Activated naive CD4-positive, alpha-beta T cell (primary cell): ENCODE results near the gene CADM2.
"Not testable (repeated sequence)": the region's sequence is repeated elsewhere in the genome, so short reads cannot be mapped to it uniquely, and the experiment has no call there.

Experiments
- DNase-seq, 4 experiments: peaks; one replicate each; lab custom pipeline; 2025; lab: John Stamatoyannopoulos, UW

CADM2 gene

DNA sequence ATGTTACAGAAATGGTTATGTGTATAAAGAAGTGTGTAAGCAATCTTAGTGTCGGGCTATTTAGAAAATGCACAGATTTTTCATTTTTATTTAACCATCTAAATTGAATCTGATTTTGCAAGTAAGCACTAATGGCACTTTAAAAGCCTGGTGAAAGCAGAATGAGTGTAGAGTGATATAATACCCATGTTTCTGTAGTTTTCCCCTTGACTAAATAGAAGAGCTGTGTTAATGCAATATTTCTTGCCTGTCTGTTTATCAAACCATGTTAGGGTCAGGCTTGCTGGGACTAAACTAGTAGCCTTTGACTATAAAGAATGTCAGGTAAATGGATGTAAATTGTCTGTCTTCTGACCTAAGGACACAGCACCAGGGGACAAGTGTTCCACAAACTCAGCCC is 714.0 kb downstream of the CADM2 start:
- no peak for DNase-seq

DNA sequence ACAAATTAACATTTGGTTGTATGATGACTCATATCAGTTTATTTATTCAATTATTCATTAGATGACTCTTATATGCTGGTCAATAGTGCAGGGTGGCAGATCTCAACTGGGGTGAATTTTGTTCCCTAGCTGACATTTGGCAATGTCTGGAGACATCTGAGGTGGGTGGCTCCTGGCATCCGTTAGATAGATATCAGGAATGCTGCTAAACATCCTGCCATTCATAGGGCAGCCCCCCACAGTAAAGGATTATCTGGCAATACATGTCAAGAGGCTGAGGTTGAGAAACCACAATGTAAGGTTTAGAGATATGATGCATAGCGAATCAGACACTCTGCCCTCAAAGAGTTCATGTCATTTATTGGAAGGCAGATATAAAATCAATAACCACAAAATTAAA is 719.9 kb downstream of the CADM2 start:
- no peak for DNase-seq

DNA sequence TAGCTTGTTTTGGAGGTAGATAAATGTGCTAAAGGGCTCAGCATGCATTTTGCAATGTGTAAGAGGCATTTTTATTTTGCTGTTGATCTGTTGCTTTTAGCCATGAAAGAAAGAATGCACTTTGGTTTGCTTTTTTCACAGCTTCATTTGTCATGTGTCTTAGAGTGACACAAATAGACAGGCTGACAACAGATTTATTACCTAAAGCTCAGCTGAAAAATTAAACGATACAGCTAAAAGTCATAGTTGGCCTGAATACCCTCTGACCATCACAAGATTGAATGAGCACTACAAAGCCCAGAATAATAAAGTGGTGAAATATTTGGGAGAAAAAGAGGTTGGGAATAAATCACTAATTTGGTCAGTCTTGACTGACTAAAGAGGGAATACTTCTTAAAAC is 723.1 kb downstream of the CADM2 start:
- no peak for DNase-seq

DNA sequence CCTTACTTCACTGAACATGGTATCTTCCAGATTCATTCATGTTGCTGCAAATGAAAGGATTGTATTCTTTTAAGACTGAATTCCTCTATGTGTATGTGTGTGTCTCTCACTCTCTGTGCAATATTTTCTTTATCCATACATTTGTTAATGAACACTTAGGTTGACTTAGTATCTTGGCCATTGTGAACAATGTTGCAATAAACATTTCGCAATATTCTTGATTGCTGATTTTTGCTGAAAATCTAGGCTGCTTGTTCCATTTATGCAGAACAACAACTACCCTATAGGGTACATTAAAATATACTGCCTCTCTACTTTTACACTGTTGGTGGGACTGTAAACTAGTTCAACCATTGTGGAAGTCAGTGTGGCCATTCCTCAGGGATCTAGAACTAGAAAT is 732.4 kb downstream of the CADM2 start:
- DNase-seq: no peak

DNA sequence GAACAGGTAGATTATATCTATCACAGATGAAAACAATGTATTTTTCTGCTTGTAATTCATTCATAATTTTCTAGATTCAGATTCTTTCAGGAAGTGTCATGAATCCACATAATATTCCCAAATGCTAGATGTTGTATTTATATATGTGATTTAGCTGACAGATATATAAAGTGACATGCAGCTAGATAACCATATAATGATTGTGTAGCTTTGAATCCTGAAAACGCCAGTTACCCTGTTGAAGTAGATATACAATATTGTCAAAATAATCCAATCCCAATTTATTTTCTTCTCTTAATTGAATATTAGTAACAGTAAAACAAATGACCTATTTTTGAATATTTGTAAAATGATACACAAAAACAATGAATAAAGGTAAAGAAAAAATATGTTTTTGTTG is 738.4 kb downstream of the CADM2 start:
- DNase-seq: no peak

DNA sequence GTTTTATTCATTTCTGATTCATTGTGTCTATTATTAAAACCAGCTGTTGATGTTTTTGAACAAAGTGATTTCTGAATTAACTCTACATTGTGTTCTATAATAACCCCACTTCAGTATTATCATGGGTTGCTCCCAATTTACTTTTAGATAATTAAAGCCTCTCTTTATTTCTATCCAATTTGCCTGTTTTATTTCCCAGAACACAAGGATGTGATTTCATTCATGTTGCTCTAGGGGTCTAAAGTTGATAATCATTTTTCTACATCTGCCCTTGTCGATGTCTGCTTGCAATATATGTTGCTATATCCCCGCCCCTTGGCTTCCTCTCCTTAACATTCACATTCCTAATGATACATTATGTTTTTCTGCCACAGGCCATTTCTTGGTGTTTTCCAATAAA is 747.3 kb downstream of the CADM2 start:
- DNase-seq: no peak

DNA sequence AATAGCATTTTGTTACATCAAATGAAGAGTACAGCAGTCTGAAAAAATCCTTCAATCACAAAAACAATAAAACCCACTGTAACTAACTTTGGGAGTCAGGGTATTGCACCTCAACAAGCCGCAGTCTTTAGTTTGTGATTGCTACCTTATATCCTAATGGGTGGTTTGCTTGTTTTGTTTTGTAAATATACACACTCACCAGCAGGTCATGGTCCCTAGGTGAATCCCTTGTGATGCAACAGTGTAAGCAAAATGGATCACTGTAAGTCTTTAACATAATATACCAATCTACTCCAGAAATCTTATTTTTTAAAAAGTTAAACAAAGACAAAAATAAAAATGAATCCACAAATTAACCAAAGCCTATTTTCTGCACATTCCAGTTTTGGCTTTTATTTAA is 749.5 kb downstream of the CADM2 start:
- DNase-seq: not testable (repeated sequence)

DNA sequence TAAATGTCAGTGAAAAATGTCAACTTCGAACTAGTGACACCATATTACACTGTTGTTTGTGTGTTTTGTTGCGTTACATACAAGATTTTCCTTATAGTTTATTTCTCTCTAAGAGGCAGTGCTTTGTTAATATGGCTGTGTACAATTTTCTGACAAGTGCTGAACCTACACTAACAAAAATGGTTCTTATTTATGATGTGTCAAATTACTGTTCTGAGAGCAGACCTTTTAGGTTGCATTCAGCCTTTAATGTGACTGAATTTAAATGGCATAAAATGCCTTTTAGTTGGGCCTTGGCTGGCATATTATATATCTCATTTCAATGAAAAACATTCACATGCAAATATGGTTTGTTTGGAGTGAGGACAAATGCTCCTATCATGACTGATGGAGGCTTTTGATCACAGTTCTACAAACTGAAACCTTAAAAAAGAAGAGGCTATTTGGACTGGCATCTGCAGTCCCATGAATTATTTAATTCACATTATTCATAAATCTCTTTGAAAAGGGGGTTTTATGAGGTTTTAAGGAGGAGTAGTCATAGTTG is 750.6 kb downstream of the CADM2 start:
- DNase-seq: no peak

DNA sequence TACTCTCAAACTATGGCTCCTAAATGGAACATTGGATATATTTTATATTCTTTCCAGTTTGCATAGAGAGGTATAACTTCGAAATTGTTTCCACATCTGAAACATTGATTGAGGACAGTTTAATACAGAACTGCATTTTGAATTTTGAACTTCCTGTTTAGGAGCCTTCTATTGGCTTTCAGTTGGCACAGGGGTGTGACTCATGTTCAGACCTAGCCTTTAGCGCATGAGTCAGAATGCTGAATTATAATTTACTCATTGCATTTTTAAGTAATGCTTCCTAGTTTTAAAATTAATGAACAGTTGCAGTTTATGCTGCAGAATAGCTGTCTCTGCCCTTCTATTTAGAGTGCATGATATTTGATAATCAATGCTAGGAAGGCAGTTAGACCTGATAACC is 751.7 kb downstream of the CADM2 start:
- no peak for DNase-seq

DNA sequence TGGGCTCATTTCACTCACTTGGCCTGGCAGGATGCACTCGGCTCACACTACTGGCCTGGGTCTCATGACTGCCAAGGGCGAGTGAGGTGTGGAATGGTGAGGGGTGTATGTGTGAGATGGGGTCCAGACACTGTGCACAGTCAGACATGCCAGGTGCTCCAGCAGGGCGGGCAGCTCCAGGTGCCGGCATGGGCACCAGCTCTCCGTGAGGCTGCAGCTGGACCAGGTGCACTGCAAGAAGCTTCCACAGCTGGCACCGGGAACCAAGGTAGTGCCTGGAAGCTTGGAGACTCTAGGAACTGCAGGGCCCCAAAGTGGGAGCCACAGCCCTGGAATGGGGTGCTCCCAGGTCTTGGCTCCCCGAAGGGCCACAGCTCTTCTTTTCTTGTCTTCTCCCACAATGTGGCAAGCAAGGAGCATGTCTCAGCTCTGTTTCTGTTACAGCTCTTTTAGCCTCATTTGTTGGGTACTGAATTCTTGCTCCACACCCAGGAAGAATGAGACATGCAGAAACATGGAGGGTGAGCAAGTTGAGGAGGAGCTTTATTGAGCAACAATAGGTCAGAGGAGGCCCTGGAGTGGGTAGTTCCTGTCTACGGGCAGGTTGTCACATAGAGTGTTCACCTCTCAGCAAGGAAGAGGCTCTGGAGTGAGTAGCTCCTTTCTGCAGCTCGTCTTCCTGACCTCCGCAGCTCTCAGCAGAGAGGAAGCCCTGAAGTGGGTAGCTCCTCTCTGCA is 762.8 kb downstream of the CADM2 start:
- no peak for DNase-seq

DNA sequence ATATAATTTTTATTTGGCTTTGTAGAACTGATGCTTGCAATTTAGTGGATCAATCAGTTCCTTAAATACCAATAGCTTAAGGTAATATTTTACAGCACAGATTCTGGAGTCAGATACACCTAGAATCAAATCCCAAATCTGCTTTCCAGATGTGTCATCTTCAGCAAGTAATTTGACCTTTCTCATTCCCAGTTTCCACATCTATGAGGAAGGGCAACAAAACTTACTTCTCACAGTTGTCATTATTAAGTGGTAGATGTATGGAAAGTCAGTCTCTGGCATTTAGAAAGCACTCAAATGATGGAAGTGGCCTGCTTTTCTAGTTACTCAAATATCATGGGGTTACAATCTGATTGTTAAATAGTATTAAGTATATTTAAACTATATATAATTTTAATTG is 767.0 kb downstream of the CADM2 start:
- DNase-seq: no peak

DNA sequence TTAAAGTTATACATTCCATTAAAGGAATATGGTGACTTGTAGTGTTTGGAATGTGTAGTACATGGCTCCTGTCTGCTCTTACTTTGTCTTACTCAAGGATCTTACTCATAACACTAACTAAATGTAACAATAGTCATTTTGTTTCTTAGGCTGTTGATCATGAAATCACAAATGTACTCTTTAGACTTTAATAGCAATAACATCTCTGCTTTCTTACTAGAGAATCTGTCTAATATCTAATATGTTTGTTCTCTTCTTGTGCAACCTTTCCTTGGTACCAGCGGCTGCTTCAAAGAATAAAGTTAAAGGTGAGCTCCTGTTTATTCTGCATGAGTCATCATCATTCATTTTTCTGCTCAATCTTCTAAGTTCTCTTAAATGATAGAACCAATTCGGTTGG is 767.5 kb downstream of the CADM2 start:
- no peak for DNase-seq

DNA sequence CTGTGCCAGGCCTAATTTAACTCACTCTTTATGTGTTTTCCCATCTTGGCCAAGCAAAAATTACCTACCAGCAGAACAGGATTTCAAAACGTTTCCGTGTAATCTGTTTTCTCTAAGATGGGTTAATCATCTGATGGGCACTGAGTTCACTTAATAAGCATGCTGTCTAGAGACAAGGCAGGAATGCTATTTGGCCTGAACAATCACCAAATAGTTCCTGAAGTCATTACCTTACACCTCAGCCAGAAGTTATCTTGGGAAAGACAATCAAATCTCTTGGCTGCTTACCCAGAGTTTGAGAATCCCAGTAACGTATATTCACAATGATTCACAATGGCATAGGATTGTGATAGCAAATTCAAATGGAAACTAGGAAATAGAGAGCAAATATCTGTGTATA is 779.1 kb downstream of the CADM2 start:
- no peak for DNase-seq

DNA sequence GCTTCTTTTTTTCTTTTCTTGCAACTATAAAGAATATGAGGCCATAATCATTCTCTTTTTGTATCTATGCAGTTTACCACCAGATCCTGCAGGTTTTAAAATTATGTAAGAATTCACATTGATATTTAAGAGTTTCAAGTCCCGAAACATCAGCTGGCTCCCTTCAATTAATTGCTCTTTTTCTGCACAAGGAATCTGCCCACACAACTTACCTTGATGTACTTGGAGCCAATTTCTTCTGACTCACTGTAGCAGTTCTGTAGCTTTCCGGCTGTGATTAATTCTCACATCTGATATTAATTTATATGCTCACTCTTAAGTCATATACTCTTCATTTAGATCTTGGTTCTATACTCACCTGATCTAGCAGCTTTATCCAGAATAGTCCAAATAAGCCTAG is 781.8 kb downstream of the CADM2 start:
- no peak for DNase-seq

DNA sequence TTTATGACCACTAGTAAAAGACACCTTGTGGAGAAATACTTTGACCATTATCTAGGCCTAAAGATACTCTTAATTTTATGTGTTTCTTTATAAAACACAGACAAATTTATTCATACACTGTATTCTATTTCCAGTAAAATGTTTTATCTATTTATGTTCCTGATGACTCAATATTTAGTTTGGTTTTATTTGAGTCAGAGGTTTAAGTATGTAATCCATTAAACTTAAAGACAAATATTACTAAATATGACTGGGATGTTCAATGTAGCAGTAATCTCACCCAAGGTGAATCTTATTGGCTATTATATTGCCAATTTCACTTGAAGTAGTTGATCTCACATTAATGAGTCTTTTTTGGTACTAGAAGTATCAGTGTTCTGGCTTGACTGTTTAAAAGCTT is 799.7 kb downstream of the CADM2 start:
- DNase-seq: no peak

DNA sequence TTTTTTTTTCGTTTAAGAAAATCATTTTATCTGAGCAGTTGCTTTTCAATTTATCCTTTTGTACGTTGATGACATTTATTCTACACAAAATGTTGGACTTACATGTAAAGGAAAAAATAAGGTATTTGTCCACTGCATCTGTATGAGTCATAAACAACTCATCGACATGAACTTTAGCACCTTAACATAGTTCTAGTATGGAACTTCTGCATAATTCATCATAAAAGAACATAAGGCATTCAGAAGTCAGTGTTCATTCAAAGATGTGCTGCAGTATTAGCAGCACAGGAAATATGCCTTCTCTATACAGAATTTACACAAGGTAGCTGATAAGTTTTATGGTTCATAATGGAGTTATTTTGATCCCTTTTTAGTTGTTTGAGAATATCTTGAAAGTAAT is 801.6 kb downstream of the CADM2 start:
- DNase-seq: no peak

DNA sequence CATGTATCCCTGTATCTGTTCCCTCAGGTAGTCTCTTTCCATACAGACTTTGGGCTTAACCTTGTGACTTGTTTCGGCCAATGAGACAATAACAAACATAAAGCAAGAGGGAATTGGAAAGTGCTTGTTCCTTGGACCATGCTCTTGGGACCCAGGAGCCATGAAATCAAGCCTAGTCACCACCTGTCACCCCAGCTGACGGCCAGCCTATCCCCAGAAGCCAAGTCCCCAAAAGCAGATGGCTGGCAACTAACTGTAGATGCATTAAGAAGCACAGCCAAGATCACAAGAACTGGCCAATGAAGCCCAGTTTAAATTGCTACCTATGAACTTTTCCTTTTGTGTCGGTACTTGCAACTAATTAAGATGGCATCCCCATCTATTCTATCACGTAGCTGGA is 822.0 kb downstream of the CADM2 start:
- DNase-seq: no peak

DNA sequence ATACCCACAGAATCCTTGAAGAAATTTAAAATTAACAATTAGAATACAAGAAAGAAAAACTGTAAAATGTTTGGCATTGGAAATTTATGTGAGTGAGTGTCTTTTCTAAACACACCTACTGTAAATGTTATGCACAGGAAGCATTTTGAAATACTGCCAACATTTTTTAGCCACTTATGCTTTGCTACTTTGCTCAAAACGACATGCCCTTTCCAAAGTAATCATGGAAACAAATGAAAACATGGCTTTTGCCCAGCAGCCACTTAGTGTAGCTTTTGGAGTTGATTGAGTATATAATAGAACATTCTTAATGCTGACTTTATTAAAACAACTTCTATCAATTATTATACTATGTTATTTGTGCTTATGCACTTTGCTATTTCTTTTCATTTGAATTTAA is 823.0 kb downstream of the CADM2 start:
- no peak for DNase-seq

DNA sequence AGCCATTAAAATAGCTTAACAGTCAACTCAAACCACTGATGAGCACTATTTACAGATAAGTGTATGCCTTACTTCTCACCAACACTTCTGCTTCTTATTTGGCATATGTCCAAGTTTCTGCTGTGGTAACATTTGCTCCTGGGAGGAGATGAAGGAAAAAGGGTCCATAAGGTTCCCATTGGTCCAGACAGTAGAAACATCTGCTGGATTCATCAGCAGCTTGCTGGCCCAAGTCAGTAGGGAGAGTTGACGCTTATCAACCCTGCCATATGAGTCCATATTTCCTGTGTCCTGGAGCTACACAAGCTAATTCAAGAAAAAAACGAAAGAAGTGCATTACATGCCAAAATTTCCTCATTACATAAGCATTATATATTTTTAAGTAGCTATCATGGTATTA is 824.5 kb downstream of the CADM2 start:
- DNase-seq: no peak

DNA sequence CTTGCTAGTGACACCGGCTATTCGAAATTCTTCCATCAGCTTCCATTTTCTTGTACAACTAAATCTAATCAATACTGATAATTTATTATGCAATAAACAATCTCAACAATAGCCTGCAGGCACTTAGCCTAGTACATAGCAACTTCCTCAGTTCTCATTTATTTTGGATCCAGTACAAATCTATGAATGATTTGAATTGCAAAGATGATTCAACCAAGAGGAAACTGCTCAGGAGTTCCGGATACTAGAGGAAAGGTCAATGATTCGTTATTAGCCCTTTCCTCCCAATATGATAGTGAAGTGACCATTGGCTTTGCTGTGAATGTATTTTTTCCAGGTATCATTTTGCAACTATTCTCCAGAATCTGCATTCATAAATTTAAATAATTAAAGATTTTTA is 827.0 kb downstream of the CADM2 start:
- DNase-seq: no peak

DNA sequence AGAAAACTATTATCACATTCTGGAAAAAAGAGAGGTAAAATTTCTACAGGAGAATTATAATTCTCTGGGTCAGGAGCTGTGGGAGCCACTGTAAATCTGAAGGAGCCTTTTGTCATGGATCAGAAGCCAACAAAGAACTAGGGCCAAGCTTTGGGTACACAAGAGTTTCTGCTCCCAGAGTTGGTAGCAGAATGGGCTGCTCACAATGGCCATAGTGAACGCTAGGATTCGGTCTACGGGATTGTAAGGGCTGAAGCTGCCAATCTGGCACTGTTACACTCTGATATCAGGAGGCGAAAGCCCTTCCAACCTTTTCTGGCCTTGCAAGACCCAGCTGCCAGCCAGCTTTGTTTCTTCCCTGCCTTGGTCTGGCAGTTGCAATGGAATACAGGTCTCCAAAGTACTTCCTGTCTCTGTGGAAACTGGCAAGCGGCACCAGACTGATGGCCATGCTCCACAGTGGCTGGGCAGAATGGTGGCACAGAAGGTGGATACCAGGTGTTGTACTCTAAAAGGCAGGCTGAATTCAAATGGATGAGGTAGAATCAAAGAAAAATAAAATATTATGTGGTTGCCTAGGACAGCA is 831.7 kb downstream of the CADM2 start:
- no peak for DNase-seq

DNA sequence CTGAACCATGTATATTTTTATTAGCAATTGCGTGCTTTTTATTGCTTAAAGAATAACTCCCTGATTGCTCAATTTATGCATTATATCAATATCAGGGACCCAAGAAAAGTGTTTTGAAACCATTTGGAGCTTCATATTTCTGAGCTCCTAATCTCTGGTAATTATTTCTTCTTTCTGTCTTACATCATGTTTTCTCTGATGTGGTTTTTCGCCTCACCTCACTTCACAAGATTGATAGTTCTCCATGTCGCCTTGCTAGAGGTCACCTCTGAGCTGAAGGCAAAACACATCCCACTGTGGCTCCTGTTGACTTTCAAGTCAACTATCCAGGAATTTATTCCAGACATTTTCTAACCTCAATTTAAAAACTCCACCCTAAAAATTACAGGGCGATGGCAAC is 837.4 kb downstream of the CADM2 start:
- DNase-seq: no peak

DNA sequence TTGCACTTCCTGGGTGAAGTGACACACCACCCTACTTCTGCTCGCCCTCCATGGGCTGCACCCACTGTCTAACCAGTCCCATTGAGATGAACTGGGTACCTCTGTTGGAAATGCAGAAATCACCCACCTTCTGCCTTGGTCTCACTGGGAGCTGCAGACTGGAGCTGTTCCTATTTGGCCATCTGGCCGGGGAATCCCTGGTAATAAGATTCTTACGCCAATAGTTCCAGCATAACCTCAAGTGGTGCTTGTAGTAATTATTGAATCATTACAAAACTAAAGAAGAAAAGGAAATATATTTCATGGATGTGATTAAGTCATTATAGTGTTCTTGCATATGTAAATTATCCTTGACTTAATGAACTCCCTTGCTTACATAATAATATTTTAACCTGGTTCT is 841.9 kb downstream of the CADM2 start:
- no peak for DNase-seq

DNA sequence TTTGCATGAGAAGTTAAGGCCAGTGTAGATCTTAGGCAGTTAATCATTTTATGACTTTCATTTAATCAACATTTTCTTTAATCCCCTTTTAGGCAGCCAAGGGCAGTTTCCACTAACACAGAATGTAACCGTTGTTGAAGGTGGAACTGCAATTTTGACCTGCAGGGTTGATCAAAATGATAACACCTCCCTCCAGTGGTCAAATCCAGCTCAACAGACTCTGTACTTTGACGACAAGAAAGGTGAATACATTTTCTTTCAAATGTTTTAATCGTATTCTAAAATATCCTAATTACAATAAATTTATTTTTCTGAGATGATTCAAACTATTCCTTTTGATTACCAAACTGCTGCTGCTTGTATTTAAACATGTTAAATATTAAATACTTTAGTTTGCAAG is 843.2 kb downstream of the CADM2 start:
- no peak for DNase-seq
